Right renal pelvis (tissue), 4 donors: ENCODE measurements around the gene C6orf136. TPM values are rescaled to one million over a fixed set of nuclear protein-coding genes. Genes with fewer than 3 reads are reported as not detected.
A peak's percentile ranks its signal among the peaks of the same experiment; 100 is the strongest.

Source experiments
- DNase-seq, 4 donors: peaks; one replicate each; pipeline ENCODE4 v3.0.0-alpha.2; 2013; ENCODE audit warnings: low read depth in 4 of 4, low spot score in 3 of 4, missing footprints in 1 of 4
- polyA plus RNA-seq, 4 donors: library from polyadenylated mRNA; unstranded; fragments of 120-200 nt; gene quantifications; one replicate each; pipeline ENCODE4 v1.2.1, GENCODE V29; 2013; ENCODE audit not compliant: insufficient read length in 4 of 4

The C6orf136 gene, protein sequence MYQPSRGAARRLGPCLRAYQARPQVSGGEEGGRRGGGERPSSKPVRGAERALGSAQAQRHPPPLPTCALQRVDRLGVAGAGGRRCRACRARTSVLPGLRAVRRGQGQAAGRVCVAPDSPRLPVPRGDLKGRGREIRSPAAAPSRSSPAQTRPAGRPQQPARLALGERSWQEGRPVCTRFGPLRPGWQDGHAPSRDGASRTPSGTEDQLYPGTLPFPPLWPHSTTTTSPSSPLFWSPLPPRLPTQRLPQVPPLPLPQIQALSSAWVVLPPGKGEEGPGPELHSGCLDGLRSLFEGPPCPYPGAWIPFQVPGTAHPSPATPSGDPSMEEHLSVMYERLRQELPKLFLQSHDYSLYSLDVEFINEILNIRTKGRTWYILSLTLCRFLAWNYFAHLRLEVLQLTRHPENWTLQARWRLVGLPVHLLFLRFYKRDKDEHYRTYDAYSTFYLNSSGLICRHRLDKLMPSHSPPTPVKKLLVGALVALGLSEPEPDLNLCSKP
- polyA plus RNA-seq = 10 to 100 TPM; 18.0 to 27.5 (median 23.4) TPM

DNA sequence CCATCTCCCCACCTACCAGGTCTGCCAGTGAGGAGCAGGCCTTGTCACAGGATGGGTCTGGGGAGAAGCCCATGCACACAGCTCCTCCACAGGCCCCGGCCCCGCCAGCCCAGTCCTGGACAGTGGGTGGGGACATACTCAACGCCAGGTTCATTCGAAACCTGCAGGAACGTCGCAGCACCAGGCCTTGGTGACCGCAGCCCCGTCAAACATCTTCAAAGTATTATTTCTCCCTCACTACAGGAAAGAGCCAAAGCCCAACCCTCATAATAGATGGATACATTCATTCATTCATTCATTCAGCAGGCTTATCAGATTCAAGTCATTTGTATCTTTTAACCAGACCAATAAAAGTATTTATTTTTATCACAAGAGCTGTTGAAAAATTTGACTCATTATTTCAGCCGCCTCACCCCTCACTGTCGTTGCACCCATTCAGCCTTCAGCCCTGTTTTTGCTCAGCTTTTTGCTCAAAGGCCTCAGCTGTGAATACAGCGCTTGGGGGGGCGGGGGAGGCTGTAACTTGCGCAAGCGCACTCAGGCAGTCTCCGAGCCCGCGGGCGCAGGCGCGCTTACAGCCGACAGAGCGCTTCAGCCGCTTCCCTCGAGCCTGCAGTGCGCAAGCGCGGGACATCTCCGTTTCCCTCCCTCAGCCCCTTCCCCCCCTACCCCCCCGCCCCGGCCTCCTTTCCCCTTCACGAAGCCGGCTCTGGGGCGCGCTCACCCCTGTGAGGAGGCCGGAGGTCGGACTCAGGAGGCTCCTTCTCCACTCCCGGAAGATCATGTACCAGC lies at the start of gene C6orf136:
Gene C6orf136 (plus strand): TSS at position 684 of the 792 bp plus-strand sequence. CDS start 99 bp downstream, at position 783.
- peak; percentile 77 to 81 (median 78) for DNase-seq

DNA sequence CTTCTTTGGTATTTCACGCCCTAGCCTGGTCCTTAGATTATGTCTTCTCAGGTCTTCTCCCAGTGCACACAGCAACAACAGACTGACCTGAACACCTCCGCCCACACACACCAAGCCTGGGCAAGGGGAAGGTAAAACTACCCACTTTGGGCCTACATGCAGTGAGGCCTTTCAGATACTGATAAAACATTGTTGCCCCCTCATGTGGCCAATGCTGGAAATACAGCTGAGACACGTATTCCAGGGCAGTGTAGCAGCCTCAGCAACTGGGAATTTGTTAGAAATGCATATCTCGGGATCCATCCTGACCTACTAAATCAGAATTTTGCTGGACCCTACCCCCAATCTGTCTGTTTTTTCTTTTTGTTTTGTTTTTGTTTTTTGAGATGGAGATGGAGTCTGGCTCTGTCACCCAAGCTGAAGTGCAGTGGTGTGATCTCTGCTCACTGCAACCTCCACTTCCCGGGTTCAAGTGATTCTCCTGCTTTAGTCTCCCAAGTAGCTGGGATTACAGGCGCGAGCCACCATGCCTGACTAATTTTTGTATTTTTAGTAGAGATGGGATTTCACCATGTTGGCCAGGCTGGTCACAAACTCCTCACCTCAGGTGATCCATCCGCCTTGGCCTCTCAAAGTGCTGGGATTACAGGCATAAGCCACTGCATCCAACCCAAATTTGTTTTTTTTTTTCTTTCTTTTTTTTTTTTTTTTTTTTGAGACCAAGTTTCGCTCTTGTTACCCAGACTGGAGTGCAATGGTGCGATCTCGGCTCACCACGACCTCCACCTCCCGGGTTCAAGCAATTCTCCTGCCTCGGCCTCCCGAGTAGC lies 49.4 kb upstream of the C6orf136 start:
- DNase-seq = peak in 1 of 4 donors; percentile 67

DNA sequence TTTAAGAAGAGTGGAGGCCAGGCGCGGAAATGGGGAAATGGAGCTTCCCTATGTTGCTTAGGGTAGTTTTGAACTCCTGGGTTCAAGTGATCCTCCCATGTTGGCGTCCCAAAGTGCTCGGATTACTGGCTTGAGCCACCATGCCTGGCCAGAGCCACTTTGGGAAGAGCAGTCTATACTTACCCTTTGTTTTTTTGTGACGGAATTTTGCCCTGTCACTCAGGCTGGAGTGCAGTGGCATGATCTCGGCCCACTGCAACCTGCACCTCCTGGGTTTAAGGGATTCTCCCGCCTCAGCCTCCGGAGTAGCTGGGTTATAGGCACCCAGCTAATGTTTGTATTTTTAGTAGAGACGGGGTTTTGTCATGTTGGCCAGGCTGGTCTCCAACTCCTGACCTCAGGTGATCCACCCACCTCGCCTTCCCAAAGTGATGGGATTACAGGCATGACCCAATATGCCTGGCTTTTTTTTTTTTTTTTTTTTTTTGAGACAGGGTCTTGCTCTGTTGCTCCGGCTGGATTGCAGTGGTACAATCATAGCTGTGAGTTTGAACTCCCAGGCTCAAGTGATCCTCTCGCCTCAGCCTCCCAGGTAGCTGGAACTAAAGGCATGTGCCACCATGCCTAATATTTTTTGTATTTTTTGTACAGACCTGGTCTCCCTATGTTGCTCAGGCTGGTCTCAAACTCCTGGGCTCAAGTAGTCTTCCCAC lies 47.9 kb upstream of the C6orf136 start:
- DNase-seq = no peak

DNA sequence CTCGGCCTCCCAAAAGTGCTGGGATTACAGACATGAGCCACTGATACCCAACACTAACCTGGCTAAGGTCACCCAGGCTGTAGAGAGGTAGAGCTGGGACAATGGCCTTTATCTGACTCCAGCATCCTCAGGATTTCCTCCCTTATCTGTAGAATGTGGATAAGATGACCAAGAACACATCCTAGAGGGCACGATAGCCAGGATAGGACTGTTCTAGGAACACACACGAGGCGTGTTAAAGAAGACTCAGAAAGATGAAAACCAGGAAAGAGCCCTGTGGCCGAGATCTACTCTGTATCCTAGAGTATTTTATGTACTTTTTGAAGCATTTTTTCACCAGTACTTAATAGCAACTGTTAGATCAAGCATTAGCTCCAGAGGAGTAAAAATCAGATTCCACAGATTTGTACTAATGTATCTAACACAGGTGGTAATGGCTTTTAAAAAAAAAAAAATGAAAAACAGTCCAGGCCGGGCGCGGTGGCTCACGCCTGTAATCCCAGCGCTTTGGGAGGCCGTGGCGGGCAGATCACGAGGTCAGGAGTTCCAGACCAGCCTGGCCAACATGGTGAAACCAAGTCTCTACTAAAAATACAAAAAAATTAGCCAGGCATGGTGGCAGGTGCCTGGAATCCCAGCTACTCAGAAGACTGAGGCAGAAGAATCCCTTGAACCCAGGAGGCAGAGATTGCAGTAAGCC lies 47.2 kb upstream of the C6orf136 start:
- no peak for DNase-seq

DNA sequence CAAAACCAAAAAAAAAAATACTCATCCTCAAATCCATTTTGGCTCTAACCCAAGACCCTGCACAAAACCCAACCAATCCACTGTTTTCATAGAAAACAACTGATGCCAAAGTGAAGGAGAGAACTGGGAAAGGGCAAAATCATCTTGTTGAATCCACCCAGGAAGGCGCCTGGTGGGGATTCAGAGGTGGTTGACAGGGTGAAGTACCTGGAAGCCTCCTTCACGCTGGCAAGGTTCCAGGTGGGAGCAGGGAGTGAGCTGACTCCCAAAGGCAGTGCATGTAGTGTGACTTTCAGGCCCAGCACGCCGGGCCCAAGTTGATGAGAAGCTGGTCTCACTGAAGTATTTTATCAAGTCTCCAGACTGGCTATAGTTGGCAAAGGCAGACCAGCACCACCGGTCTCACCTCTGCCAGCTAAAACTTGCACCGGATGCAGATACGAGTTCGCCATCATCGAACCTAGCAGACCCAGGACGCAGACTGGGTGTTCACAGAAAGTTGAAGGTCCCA lies 46.4 kb upstream of the C6orf136 start:
- DNase-seq = no peak

DNA sequence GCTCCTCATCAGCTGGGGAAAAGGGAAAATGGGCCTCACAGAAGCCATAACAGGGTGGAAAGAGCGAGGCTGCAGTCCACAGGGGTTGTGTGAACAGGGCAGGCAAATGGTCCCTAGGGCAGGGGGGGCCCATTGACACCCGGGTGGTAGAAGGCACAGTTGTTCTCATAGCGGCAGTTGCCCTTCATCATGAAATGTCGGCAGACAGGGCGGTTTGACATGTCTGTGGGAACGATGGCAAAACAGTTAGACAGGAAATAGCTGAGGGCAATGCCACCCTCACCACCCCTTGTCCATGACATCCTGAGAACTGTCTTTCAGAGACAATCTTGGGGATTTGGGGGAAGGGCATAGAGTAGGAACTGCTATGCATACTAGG lies 45.5 kb upstream of the C6orf136 start:
- no peak for DNase-seq

DNA sequence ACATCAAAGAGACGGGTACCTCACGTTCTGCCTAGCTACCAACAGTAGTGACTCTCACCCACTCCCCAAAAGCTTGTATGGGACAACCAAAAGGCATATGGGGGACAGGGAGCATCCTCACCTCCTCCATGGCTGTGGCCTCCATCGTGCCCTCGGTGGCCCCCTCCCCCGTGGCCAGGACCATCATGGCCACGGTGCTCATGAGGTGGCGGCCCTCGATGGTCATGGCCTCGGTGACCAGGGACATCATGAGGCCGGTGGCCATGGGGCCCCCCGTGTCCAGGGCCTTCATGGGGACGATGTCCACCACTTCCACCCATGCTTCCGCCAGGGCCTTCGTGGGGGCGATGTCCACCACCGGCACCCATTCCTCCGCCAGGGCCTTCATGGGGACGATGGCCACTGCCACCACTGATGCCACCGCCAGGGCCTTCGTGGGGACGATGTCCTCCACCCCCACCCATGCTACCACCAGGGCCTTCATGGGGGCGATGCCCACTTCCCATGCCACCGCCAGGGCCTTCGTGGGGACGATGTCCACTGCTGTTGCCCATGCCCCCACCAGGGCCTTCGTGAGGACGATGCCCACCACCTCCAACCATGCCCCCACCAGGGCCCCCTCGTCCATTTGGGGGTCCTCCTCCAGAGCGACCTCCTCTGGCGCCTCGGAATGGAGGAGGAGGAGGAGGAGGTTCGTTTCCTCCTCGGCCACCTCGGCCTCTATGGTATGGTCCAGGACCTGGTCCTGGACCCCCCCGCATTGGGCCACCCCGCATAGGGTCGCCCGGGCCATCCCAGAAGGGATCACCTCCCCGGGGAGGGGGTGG lies 44.9 kb upstream of the C6orf136 start:
- no peak for DNase-seq

DNA sequence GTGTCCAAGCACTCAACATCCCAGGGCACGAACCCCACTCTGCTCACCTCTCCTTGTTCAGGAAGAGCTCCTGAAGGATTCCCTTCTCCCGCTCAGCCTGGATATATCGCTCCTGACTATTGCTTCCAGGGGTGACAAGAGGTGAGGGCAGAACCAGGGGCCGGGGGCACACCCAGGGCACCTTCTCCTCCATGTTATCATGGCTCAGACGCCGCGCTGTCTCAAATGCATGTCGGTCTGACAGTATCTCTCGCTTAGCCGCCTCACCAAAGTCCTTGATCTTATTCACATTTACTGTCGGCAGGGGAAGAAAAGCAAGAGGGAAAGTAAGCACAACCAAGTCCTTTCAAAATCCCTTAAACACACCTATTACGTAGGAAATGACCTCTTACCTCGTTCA lies 43.0 kb upstream of the C6orf136 start:
- DNase-seq = no peak

DNA sequence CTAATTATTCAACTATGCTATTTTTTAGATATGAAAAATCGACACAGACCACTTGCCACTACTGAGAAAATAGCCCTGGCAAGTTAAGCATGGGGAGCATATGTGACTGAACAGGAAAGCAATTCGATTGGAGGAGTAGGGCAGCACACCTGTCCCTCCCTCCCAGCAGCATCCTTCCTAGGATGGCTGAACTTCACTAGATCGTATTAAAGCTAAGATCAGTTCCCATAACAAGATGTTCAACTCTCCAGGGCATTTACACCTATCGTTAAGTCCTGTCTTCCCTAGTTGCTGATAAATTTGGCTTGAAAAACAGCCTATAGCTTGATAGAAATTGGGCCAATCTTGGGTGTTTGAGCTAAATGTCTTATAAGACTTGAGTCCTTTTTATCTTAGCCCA lies 36.9 kb upstream of the C6orf136 start:
- no peak for DNase-seq

DNA sequence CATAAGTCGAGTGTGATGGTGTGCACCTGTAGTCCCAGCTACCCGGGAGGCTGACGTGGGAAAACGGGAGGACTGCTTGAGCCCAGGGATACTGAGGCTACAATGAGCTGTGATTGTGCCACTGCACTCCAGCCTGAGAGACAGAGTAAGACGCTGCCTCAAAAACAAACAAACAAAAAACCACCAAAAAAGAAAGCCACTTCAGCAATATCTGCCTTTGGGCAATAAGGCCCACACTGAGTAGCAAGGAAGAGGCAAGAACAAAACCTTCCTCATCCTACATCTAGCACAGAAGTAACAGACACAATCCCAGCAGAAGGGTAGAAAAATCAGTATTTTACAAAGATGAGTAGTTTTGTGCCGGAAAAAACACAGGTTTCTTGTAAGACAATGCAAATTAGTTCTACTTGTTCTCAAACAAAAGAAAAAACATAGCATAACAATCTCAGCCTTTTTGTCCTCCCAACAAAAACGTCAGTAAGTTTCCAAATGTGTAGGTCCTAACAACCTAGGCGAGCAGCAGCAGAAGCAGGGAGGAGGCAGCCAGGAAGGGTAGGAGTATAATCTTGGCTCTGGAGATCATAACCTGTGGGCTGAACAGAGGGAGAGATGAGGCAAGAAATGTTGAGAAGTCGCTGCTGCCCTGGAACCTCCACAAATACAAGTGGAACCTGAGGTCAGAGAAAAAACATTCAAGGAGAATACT lies 35.6 kb upstream of the C6orf136 start:
- no peak for DNase-seq

DNA sequence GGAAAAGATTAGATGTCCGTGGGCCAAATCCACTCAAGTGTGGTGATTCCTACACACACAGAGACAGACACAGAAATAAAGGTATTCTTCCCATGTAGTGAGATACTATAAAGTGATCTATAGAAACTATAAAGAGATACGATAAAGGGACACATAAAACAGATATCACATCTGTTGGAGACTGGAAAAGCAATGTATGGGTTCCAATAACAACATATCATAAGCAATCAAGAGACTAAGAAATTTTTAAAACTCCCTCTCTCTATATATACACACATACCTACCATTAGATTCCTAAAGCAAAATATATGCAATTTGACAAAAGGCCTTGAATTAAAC lies 35.1 kb upstream of the C6orf136 start:
- no peak for DNase-seq

DNA sequence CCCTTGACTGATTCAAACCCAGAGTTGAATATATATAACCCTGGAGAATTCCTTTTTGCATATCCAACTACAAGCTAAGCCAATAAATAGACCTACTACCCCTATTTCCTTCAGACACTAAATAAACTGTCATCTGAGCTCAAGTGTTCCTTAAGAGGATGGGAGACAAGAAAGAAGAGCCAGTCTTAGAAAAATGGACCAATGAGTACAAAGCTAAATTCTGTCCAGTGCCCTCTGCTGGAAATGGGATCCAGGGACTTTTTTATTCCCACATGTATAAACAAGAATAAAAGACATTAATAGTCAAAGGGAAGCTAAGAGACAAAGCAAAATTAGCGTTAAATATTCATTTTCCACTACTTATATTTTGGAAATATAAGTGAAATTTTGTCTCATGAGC lies 34.7 kb upstream of the C6orf136 start:
- DNase-seq = no peak

DNA sequence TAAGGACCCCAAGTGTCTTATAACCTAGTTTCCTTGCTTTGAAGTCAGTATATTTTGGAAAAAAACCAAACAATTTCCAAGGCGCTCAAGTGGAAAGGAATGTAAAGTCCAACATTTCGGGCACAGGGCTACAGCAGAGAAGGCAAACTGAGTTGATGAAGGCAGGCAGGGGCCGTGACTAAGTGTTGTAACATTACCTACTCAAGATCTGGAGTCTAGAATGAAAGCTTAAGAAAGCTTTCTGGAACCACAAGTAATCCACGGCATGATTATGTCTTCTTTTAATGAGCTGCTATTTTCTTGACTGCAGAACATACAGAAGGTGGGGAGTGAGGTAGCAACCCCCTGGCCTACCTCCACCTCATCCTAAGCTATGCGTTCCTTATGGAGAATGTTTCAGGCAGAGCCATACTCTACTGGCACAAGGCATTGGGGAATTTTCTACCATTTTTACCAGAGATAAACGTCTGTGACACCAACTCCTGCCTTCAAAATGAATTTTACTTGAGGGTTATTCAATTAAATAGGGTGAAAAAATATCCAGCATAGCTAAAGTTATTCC lies 34.2 kb upstream of the C6orf136 start:
- no peak for DNase-seq

DNA sequence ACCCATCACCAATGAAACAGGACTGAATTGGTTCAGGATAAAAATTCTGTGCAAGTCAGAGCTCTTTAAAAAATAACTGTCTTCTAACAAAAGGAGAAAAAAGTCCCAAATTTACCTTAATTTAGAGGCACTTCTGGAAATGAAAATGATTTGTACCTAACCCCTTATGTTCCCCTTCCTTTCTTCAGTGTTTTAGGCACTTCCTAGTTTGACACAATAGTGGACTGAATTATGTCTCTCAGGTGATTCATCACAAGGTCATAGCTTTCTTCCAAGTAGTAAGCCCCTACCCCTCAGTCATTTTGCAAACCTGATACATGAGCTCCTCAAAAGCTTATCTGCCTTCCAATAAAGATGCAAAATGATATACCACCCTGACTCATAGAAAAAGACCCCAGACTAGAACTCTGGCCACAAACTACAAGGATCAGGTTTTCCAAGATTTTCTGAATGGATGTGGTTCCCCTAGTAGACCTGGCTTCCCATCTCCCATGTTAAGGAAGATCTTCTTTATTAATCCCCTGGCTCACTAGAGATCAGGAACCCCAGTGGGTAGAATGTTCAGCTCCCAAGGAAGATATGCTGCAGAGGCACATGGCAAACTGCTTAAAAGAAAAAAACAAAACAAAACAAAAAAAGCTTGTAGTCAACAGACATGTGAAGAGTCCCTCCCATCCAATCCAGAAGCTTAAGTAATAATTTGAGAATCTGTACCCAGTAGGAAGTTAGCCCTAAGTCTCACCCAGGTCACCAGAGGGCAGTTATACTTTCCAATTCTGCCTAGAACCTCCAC lies 33.5 kb upstream of the C6orf136 start:
- DNase-seq = no peak

DNA sequence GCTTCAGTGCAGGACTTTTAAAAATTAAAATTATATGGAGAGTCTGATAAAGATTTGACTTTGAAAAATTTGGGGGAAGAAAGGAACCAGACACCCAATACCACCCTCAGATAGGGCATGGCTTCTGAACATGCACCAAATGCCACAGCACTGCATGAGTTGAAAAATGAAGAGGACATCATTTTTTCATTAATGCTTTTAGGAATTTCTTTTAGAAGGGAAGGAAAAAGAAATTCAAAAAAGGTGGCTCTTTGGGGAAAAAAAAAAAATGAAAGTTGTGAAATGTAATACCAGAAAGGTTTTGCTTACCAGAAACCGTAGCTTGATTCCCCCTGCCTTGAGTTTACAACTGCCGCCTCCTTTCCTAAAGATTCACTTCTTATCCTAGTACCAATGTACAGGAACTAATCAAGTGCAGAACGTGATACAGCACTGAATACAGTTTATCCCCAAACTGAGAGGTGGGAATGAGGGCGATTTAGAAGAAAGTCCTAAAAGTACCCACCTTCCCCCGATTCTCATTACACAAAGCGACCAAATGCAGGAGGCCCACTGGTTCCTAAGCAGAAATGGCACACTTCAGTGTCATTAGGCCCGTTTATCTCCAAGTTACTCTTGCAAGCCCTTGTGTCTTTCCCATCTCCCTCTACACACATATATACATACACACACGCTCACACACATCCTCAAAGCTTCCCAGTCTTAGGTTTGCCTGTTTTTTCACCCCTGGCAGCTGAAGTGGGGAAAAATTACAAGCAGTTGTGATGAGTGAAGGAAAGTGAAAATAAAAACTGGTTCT lies 32.7 kb upstream of the C6orf136 start:
- no peak for DNase-seq

DNA sequence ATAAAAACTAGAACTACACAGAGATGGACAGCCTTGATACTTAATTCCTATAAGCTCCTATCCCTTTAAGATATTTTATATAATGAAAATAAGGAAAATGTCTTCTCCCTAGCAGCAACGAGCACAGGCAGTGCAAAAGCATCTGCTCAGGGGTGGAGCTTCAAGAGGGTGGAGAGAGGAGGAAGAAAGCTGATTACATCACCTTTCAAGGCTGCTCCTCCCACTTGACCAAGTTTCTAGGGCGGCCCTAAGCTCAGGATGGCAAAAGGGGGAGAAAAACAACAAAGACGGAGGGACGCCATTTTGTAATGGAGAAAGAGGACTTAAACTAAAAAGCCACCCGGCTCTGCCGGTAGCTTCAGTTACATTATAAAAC lies 32.1 kb upstream of the C6orf136 start:
- peak; percentile 88 to 98 (median 97) for DNase-seq
